Measurements from ENCODE around the gene PDE1A. TPM values are rescaled to one million over a fixed set of nuclear protein-coding genes. Genes with fewer than 3 reads are reported as not detected.

Gene PDE1A
- total RNA-seq, 4 donors from 2014 or later, result 2.9 to 14.4 (median 4.4) TPM

DNA sequence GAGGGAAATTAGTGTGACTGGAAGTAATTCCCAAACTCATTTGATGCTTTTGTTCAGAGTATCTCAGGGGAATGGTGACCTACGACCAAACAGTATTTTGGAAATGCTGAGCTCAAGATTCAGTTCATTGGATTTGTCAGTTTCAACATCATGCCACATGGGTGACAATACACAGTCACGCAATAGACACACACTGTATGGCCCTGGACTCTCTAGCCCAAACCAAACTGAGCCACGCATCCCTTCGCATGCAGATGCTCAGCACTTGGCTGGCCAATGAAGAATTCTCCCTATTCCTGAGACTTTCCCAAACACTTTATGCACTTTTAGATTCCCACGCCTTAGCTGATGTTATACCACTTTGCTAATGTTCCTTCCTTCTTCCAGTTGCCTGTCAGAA is 10.0 kb downstream of the PDE1A start:
- in situ Hi-C loops (cut with MboI; ENCODE audit: low sequenced_read_pairs in 4 of 4), result no loop called here
- no peaks in the 10 kb centered on the region for H3K27me3 ChIP-seq
- intact Hi-C loops (cut with DNase I; ENCODE audit: low total_unique reads), result loop anchor here (5.0 kb wide), 1 partner anchor 40 kb away; no protein-coding TSS in a partner anchor
- no peaks in the 10 kb centered on the region for H3K9me3 ChIP-seq
- no peak for ATAC-seq
- no peaks in the 10 kb centered on the region for H3K36me3 ChIP-seq
- peak overlapping the region in 1 of 4 donors; percentile 12 for H3K27ac ChIP-seq
- H3K4me3 ChIP-seq, result no peak overlapping the region
- DNase-seq, result no peak
- no peaks in the 10 kb centered on the region for H3K4me1 ChIP-seq
- no peak for TF ChIP-seq POLR2A (IDR thresholded peaks at IDR 0.05)
- TF ChIP-seq, protein P1, sequence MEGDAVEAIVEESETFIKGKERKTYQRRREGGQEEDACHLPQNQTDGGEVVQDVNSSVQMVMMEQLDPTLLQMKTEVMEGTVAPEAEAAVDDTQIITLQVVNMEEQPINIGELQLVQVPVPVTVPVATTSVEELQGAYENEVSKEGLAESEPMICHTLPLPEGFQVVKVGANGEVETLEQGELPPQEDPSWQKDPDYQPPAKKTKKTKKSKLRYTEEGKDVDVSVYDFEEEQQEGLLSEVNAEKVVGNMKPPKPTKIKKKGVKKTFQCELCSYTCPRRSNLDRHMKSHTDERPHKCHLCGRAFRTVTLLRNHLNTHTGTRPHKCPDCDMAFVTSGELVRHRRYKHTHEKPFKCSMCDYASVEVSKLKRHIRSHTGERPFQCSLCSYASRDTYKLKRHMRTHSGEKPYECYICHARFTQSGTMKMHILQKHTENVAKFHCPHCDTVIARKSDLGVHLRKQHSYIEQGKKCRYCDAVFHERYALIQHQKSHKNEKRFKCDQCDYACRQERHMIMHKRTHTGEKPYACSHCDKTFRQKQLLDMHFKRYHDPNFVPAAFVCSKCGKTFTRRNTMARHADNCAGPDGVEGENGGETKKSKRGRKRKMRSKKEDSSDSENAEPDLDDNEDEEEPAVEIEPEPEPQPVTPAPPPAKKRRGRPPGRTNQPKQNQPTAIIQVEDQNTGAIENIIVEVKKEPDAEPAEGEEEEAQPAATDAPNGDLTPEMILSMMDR (IDR thresholded peaks at IDR 0.05 in 4 of 5, conservative IDR thresholded peaks at IDR 0.05 in 1 of 5), result no peak

- DNase-seq (no peak), ATAC-seq (no peak)
- Histone ChIP-seq H3K4me1 (no peaks in the 10 kb centered on the region), H3K27ac (peak overlapping the region in 1 of 4 donors; percentile 12), H3K36me3 (no peaks in the 10 kb centered on the region), H3K27me3 (no peaks in the 10 kb centered on the region), H3K9me3 (no peaks in the 10 kb centered on the region), H3K4me3 (no peak overlapping the region)
- in situ Hi-C loops (cut with MboI; ENCODE audit: low sequenced_read_pairs in 4 of 4) (no loop called here), intact Hi-C loops (cut with DNase I; ENCODE audit: low total_unique reads) (loop anchor here (5.0 kb wide), 1 partner anchor 39 kb away; no protein-coding TSS in a partner anchor)
- TF ChIP-seq POLR2A (IDR thresholded peaks at IDR 0.05), result no peak
- TF ChIP-seq, protein P1 (IDR thresholded peaks at IDR 0.05 in 4 of 5, conservative IDR thresholded peaks at IDR 0.05 in 1 of 5), result no peak
Measured at GRCh38 chr2:182416191-182416590, 10.6 kb downstream of the PDE1A start.

DNA sequence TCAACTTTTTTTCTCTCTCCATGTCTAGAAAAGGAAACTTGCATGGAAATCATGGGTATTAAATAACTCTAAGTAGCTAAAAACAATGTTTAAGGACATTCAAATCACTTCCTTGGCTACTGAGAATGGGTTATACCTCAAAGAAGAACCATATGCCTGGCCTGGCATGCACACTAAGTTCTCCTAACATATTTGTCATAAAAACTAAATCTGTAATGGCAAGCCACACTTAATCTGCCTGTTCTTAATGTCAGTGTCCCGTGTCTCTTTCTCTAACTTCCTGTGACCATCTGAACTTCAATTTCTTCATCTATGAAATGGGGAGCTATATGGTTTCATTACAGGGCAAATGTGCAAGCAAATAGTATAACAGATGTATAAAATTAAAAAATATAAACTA is 11.1 kb downstream of the PDE1A start:
- H3K9me3 ChIP-seq, result no peaks in the 10 kb centered on the region
- no peak for TF ChIP-seq POLR2A (IDR thresholded peaks at IDR 0.05)
- TF ChIP-seq, protein P1 (IDR thresholded peaks at IDR 0.05 in 4 of 5, conservative IDR thresholded peaks at IDR 0.05 in 1 of 5), result no peak
- intact Hi-C loops (cut with DNase I; ENCODE audit: low total_unique reads), result loop anchor here (5.0 kb wide), 1 partner anchor 38 kb away; no protein-coding TSS in a partner anchor
- ATAC-seq (no peak), DNase-seq (no peak)
- no peaks in the 10 kb centered on the region for H3K27me3 ChIP-seq
- H3K4me1 ChIP-seq, result no peaks in the 10 kb centered on the region
- no peak overlapping the region for H3K4me3 ChIP-seq
- in situ Hi-C loops (cut with MboI; ENCODE audit: low sequenced_read_pairs in 4 of 4), result no loop called here
- no peak overlapping the region for H3K27ac ChIP-seq
- no peaks in the 10 kb centered on the region for H3K36me3 ChIP-seq

DNA sequence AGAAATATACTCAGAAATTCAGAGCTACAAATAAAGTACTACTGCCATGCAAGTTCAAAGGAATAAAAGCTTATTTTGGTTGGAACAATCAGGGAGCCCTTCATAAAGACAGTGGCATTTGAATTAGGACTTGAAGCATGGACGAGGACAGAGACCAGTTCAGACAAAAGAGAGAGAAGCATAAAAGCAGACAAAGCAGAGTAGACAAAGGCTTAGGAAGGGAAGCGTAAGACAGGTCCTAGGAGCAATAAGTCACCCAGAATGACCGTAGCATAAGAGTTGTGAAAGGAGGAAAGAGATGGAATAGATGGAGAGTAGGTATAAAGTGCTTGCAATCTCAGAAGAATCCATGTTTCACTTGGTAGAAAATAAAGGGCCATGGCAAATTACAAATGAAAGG is 14.0 kb downstream of the PDE1A start:
- DNase-seq (no peak), ATAC-seq (no peak)
- no peaks in the 10 kb centered on the region for H3K4me1 ChIP-seq
- H3K27ac ChIP-seq, result no peak overlapping the region
- no peak overlapping the region for H3K4me3 ChIP-seq
- in situ Hi-C loops (cut with MboI; ENCODE audit: low sequenced_read_pairs in 4 of 4), result no loop called here
- H3K36me3 ChIP-seq, result no peaks in the 10 kb centered on the region
- no peaks in the 10 kb centered on the region for H3K9me3 ChIP-seq
- no peaks in the 10 kb centered on the region for H3K27me3 ChIP-seq
- intact Hi-C loops (cut with DNase I; ENCODE audit: low total_unique reads), result no loop called here
- TF ChIP-seq POLR2A (IDR thresholded peaks at IDR 0.05), result no peak
- TF ChIP-seq, protein P1 (IDR thresholded peaks at IDR 0.05 in 4 of 5, conservative IDR thresholded peaks at IDR 0.05 in 1 of 5), result no peak

DNA sequence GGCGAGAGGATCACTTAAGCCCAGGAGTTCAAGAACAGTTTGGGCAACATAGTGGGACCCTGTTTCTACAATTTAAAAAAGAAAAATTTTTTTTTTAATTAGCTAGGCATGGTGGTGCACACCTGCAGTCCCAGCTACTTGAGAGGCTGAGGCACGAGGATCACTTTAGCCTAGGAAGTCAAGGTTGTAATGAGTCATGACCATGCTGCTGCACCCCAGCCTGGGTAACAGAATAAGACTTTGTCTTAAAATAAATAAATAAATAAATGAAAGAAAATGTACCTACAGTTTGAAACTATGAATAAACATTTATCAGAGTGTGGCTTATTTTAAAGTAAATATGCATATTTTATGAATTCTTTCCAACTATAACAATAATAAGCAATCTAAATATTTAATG is 16.7 kb downstream of the PDE1A start:
- H3K27ac ChIP-seq, result no peak overlapping the region
- H3K4me1 ChIP-seq, result no peaks in the 10 kb centered on the region
- intact Hi-C loops (cut with DNase I; ENCODE audit: low total_unique reads), result no loop called here
- H3K36me3 ChIP-seq, result no peaks in the 10 kb centered on the region
- ATAC-seq, result no peak
- in situ Hi-C loops (cut with MboI; ENCODE audit: low sequenced_read_pairs in 4 of 4), result no loop called here
- H3K4me3 ChIP-seq, result no peak overlapping the region
- TF ChIP-seq, protein P1 (IDR thresholded peaks at IDR 0.05 in 4 of 5, conservative IDR thresholded peaks at IDR 0.05 in 1 of 5), result no peak
- no peak for TF ChIP-seq POLR2A (IDR thresholded peaks at IDR 0.05)
- no peaks in the 10 kb centered on the region for H3K27me3 ChIP-seq
- H3K9me3 ChIP-seq, result no peaks in the 10 kb centered on the region
- DNase-seq, result no peak
